Smooth muscle cell of the coronary artery (primary cell): ENCODE data around the gene THYN1. TPM values are rescaled to one million over a fixed set of nuclear protein-coding genes. Genes with fewer than 3 reads are reported as not detected.

Experiments used
- total RNA-seq: library from RNA; depleted of rRNA; stranded (reverse); fragments of >200 nt; gene quantifications from 2 replicates; pipeline ENCODE4 v1.2.3, GENCODE V29; 2014; ENCODE audit warnings: low replicate concordance

Gene THYN1
- 39.7 and 65.6 TPM in 2 replicates for total RNA-seq

DNA sequence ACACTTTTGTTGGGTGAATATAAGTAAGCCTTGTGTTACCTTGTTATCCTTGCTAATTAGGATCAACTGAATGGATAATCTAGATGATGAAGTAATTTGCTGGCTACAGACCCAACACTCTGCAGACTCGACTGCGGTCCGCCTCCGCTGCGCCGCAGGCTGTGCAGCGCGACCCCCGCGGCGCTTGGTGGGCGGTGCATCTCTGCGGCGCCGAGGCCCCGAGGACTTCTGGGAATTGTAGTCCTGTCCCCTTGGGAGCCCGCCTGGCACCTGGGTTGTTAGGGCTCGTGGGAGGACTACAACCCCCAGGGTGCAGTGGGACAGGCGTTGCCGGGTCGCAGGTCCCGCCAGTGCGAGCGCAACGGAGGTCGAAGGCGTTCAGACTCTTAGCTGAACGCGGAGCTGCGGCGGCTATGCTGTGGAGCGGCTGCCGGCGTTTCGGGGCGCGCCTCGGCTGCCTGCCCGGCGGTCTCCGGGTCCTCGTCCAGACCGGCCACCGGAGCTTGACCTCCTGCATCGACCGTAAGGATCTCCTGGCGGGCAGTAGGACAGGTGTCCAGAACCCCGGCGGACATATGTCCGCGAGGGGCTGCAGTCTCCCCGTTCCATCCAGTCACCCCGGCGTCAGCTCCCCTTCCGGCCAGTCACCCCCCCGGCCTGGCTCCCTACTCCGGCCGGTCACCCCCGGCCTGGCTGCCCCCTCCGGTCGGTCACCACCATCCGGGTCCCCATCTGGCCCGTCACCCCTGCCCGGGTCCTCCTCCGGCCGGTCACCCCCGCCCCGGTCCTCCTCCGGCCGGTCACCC is at the start of gene THYN1, which contains the start of gene ACAD8:
Gene THYN1, minus strand, starts transcription at position 165 of the 806 bp plus-strand sequence. CDS start 470 bp downstream, outside the sequence.
Gene ACAD8, plus strand, starts transcription at position 381 of the 806 bp plus-strand sequence. Its CDS starts 33 bp downstream, at position 414.

DNA sequence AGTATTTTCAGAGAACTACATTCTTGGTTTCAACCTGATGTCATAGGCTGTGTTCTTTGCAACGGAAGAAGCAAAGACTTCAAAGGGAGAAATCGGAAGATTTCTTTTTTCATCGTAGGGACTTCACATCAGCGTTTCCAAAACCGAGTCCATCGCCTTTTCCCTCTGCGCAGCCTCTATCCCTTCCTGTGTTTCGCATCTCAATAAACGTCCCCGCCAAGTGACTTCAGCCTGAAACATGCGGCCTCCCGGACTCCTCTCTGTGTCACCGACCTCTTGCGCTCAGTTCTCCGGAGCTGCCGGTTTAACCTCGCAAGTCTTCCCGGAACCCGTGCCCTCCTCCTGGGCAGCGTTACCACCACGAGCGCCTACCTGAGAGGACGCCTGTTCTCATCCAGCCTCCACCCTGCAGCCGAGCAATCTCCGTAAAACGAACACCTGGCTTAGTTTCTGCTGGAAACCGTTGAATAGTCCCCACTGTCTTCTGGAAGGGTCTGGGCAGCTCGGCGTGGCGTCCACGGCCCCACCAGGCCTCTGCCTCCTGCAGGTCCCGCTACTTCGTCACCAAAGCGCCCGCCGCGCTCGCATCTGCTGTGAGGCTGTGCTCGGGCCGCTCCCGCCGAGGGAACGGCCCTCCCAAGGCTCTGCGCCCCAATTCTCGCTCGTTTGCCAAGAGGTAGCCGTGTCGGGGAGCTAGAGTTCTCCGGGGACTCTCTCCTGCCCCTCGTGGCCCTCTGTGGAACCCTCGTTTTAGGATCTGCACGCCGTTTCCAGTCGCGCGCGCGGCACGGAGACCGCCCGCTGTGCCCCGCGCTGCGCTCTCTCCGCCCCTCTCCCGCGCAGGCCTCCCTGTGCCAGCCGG is 22.6 kb upstream of the THYN1 start, which contains the start of gene GLB1L3:
Gene GLB1L3, plus strand, starts transcription at position 846 of the 862 bp plus-strand sequence. CDS start 362 bp downstream, outside the sequence.

DNA sequence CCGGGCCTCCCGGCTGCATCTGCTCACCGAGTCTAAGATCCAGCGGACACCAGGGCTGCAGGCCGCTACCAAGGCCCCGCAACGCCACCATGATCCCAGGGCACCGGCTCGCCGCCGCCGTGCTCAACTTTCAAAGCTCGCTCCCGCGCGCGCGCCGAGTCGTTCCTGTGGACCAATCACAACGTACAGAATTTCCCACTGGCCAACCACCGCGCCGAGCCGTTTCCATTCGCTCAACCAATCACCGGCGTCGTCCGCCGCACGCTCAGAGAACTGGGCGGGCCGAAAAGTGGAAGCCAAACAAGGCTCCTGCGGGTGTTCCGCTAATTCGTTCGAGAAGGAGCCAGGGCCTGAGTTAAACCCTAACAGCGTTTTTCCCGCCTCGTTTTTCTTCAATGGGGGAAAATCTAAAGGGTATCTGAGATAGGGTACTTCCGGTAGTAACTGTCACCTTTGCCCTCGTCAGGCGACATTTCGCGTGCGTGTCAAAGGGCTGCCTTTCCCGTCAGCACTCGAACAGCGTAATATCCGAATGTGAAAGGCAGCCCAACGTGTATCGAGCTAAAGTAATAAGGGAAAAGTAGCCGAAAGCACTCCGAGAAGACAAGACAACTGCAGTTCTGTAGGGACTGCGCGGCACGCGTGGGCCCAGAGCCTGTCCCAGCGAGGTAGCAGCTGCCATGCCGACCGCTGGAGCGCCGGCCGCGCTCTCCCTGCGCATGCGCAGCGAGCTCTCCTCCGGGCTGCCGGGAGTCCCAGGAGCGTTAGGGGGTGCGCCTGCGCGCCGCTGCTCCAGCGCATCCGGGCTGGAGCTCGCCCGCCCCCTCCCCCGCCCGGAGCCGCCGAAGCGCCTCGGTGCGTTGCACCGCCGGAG is 29.1 kb downstream of the THYN1 start, which contains the start of the genes NCAPD3 and VPS26B:
Gene NCAPD3, minus strand, starts transcription at position 132 of the 874 bp plus-strand sequence. Its CDS starts 41 bp downstream, at position 91.
Gene VPS26B, plus strand, starts transcription at position 836 of the 874 bp plus-strand sequence. CDS start 452 bp downstream, outside the sequence.

Other genes starting within 250 kb of the THYN1 start
- 61.4 and 204 TPM in 2 replicates for gene JAM3, start 184.3 kb downstream of the THYN1 start, total RNA-seq
- gene NCAPD3, start 29.4 kb downstream of the THYN1 start, total RNA-seq, result 8.3 and 11.7 TPM in 2 replicates
- gene VPS26B, start 28.7 kb downstream of the THYN1 start, total RNA-seq, result 32.3 and 39.9 TPM in 2 replicates
- 15.4 and 16.2 TPM in 2 replicates for gene ACAD8, start 216 bp upstream of the THYN1 start, total RNA-seq
- gene GLB1L3, start 23.0 kb upstream of the THYN1 start, total RNA-seq, result not detected in 2 replicates
- gene GLB1L2, start 78.6 kb upstream of the THYN1 start, total RNA-seq, result 0.15 and 0.23 TPM in 2 replicates
- not detected in 2 replicates for gene B3GAT1, start 158.9 kb upstream of the THYN1 start, total RNA-seq